Large intestine (tissue), 3 donors: ENCODE results near the gene GAP43. TPM values are rescaled to one million over a fixed set of nuclear protein-coding genes. Genes with fewer than 3 reads are reported as not detected.
A peak's percentile ranks its signal among the peaks of the same experiment; 100 is the strongest.

ENCODE experiments used
- DNase-seq, 2 donors: peaks; one replicate each; pipeline versions ENCODE4 v3.0.0 to v3.0.0-alpha.2; 2013
- H3K27ac ChIP-seq: one replicate; pipeline ENCODE4 v1.5.1; 2013; ENCODE audit warnings: low read length
- H3K27me3 ChIP-seq: 2 replicates; pipeline ENCODE4 v1.6.1; 2013; ENCODE audit warnings: low read length; ENCODE audit not compliant: control insufficient read depth, insufficient read depth
- H3K36me3 ChIP-seq: 2 replicates; pipeline ENCODE4 v1.6.1; 2013; ENCODE audit warnings: low read length; ENCODE audit not compliant: control insufficient read depth, insufficient read depth
- H3K4me1 ChIP-seq: one replicate; pipeline ENCODE4 v1.6.1; 2013; ENCODE audit warnings: low read length; ENCODE audit not compliant: control insufficient read depth, insufficient read depth
- H3K4me3 ChIP-seq: one replicate; pipeline ENCODE4 v1.5.1; 2013; ENCODE audit warnings: low read length
- H3K9me3 ChIP-seq: one replicate; pipeline ENCODE4 v1.6.1; 2013; ENCODE audit warnings: mild to moderate bottlenecking, low read depth, low read length, moderate library complexity; ENCODE audit not compliant: control insufficient read depth
- WGBS: methylation state at CpG from one replicate; pipeline ENCODE4 v1.1.5; 2013; ENCODE audit warnings: low lambda C conversion rate; ENCODE audit not compliant: insufficient coverage; 5-methylcytosine and 5-hydroxymethylcytosine counted together
- polyA plus RNA-seq: library from polyadenylated mRNA; unstranded; fragments of 120-200 nt; gene quantifications from one replicate; pipeline ENCODE4 v1.2.1, GENCODE V29; 2013

GAP43 gene
- polyA plus RNA-seq, 1 donor: 39.3 TPM

DNA sequence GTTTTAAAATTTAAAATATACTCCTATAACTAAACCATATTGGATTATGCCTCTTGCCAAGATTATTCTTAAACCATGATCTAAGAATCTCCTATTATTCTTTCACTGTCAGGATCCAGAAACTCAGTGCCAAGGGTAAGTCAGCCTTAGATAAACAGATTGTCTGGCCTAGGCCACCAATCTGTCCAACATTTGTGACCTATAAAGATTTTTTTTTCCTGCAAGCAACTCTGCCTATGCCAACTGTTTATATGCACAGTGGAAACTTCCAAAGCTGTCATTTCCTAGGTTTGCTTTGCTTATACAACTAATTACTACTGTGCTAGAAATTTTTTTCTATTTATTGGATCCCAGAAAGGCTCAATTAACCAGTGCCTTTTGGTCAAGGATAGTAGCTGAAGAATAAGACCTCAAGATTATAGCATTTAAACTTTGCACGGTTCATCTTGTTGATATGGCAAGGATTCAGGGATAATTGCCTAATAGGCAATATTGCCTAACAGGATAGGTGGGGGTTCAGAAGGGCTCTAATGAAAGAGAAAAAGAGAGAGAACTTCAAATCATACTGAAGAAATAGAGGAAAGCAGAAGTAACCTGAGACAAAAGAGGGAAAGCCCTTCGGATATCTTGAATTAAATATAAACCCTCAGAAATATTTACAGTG, 22.8 kb downstream of the GAP43 start:
- no peaks in the 10 kb centered on the region for H3K4me1 ChIP-seq
- 100% methylated on average over 1 of the region's 2 CpGs for WGBS
- no peak for DNase-seq
- no peak overlapping the region for H3K4me3 ChIP-seq
- H3K27ac ChIP-seq: no peak overlapping the region
- no peaks in the 10 kb centered on the region for H3K36me3 ChIP-seq
- no peaks in the 10 kb centered on the region for H3K27me3 ChIP-seq
- no peaks in the 10 kb centered on the region for H3K9me3 ChIP-seq

DNA sequence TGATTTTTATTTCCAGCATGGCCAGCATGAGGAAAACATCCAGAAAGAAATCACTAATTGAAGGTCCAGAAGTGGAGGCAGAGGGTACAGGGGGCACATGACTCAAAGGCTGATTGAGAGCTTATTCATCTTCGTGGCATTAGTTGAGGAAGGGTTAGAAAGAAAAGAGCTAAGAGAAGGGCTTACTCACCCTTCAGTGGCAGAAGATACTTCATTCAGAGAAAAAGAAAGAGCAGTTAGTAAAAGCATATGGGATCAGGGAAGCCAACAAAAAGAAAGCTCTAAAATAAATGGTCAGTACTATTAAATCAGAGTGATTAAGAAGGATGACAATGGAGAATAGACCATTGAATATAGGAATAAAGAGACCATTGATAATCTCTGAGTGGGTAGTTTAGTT, 25.2 kb downstream of the GAP43 start:
- no peak for DNase-seq
- H3K27me3 ChIP-seq: no peaks in the 10 kb centered on the region
- no peaks in the 10 kb centered on the region for H3K4me1 ChIP-seq
- no peak overlapping the region for H3K4me3 ChIP-seq
- no peaks in the 10 kb centered on the region for H3K9me3 ChIP-seq
- no peaks in the 10 kb centered on the region for H3K36me3 ChIP-seq
- H3K27ac ChIP-seq: no peak overlapping the region
- no CpG with 5 or more reads among the region's 1 CpG for WGBS

DNA sequence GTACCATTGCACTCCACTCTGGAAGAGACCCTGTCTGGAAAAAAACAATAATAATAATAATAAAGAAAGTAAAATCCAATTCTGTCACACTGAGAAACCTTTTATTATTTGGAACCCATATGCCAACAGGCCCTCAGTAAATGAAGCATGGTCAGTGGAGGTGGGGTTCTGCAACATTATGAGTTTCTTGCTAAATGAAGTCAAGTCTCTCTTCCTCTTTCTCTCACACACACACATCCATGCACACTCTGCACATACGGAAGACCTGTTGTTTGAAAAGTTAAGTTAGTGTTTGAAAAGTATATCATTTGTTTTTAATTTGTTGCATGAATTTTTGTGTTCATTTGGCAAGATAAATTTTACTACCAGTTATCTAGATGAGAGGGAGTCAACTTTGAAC, 27.8 kb downstream of the GAP43 start:
- no peaks in the 10 kb centered on the region for H3K27me3 ChIP-seq
- no CpG with 5 or more reads among the region's 1 CpG for WGBS
- H3K36me3 ChIP-seq: no peaks in the 10 kb centered on the region
- no peaks in the 10 kb centered on the region for H3K4me1 ChIP-seq
- H3K4me3 ChIP-seq: no peak overlapping the region
- no peak for DNase-seq
- H3K27ac ChIP-seq: no peak overlapping the region
- no peaks in the 10 kb centered on the region for H3K9me3 ChIP-seq

DNA sequence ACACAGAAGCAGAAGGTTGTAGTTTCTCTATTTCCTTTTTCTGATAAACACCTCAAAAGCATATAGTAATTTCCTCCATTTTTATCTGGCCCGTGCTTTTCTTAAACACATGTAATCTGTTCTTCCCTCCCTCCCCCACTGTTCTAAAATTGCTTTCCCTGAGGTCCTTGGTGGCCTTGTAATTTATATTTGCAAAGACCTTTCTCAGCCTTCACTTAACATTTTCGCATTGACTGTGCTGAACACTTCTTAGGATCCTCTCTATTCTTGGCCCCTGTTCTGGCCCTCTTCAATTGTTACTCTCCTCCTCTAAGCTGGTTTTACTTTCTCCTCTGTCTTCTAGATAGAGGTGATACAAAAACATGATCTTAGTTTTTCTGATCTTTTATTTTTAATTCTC, 28.3 kb downstream of the GAP43 start:
- no peak overlapping the region for H3K27ac ChIP-seq
- no peaks in the 10 kb centered on the region for H3K27me3 ChIP-seq
- H3K4me3 ChIP-seq: no peak overlapping the region
- WGBS: 78% methylated on average over 2 of the region's 2 CpGs
- H3K9me3 ChIP-seq: no peaks in the 10 kb centered on the region
- DNase-seq: no peak
- no peaks in the 10 kb centered on the region for H3K36me3 ChIP-seq
- H3K4me1 ChIP-seq: no peaks in the 10 kb centered on the region

DNA sequence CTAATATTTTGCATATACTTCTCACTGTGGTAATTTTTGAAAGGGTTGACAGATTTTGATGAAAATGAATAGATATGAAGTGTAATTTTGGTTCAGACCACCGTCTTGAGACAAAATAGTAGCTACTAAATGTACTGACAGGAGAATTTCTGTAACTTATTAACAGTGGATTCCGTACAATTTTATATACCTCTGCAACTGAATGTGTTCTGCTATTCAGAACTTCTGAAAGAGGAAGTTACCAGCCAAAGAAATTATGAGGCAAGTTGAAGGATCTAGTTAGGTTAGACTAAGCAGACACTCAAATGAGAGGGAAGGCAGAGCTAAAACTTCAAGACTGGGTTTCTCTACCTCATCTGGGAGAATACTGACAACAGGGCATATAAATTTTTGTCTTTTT, 29.4 kb downstream of the GAP43 start:
- Histone ChIP-seq H3K4me1 (peaks cover 2% of the 10 kb centered on the region), H3K27me3 (no peaks in the 10 kb centered on the region), H3K27ac (no peak overlapping the region), H3K9me3 (no peaks in the 10 kb centered on the region), H3K4me3 (no peak overlapping the region), H3K36me3 (no peaks in the 10 kb centered on the region)
- DNase-seq: no peak
- 100% methylated on average over 1 of the region's 2 CpGs for WGBS

DNA sequence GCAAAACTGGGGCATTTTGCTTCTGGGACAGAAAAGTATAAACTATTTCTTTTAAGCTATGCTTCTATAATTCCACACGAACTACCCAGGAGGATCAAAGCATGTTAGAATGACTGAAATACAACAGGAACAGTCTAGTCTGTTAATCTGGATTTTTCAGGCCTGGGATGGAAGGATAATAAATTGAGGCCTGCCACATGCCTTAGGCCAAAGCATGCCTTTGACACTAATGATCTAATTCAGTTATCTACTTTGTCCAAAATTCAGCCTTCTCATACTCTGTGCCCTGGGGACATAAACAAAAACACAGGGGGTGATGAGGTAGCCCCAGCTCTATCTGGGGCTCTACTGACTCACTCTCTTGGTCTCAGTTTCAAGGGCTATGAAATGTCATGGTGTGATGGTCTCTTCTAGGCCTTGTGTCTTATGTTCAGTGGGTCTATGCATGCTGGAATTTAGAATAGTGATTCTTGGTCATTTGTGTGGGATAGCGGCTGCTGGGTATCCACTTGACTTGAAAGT, 32.5 kb downstream of the GAP43 start:
- Histone ChIP-seq H3K9me3 (no peaks in the 10 kb centered on the region), H3K4me3 (no peak overlapping the region), H3K36me3 (no peaks in the 10 kb centered on the region), H3K4me1 (peaks cover 6% of the 10 kb centered on the region), H3K27ac (no peak overlapping the region), H3K27me3 (no peaks in the 10 kb centered on the region)
- no CpG with 5 or more reads among the region's 2 CpGs for WGBS
- no peak for DNase-seq

DNA sequence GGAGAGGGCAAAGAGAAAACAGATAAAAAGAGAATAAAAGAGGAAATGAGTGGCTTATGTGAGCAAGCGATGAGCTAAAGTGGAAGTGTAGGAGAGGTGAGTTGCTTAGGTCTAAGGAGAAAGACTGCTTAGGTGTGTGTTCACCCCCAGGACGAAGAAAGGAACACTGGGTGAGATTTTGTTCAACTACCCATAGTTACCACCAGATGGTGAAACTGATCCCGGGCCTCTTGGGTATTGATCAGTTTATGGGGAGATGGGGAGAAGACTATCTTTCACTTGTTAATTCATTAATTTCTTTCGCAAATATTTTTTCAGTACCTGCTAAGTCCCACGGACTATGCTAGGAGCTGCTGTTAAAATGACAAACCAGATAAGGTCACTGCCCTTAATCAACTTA, 33.9 kb downstream of the GAP43 start:
- H3K27ac ChIP-seq: no peak overlapping the region
- peaks cover 2% of the 10 kb centered on the region for H3K27me3 ChIP-seq
- no peak overlapping the region for H3K4me3 ChIP-seq
- H3K4me1 ChIP-seq: peaks cover 6% of the 10 kb centered on the region
- DNase-seq: no peak
- no peaks in the 10 kb centered on the region for H3K9me3 ChIP-seq
- H3K36me3 ChIP-seq: no peaks in the 10 kb centered on the region
- WGBS: 63% methylated on average over 3 of the region's 5 CpGs

DNA sequence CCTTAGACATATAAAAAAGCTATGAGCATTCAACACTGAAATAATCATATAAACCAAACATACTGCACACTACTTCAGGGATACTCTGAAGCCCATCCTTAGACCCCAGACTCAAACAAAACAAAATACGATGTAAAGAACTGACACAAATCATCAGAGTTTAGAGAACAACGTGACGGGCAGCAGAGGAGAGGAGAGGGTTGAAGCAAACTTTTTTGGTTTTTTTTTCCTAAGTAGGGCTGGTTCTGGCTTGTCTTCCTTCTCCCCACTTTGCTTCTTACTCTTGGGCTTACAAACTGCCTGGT, 34.7 kb downstream of the GAP43 start:
- no peaks in the 10 kb centered on the region for H3K9me3 ChIP-seq
- DNase-seq: no peak
- H3K27me3 ChIP-seq: peaks cover 2% of the 10 kb centered on the region
- peaks cover 6% of the 10 kb centered on the region for H3K4me1 ChIP-seq
- peak overlapping the region; percentile 72 for H3K27ac ChIP-seq
- H3K4me3 ChIP-seq: peak overlapping the region; percentile 67
- no peaks in the 10 kb centered on the region for H3K36me3 ChIP-seq
- 0% methylated on average over 1 of the region's 3 CpGs for WGBS

DNA sequence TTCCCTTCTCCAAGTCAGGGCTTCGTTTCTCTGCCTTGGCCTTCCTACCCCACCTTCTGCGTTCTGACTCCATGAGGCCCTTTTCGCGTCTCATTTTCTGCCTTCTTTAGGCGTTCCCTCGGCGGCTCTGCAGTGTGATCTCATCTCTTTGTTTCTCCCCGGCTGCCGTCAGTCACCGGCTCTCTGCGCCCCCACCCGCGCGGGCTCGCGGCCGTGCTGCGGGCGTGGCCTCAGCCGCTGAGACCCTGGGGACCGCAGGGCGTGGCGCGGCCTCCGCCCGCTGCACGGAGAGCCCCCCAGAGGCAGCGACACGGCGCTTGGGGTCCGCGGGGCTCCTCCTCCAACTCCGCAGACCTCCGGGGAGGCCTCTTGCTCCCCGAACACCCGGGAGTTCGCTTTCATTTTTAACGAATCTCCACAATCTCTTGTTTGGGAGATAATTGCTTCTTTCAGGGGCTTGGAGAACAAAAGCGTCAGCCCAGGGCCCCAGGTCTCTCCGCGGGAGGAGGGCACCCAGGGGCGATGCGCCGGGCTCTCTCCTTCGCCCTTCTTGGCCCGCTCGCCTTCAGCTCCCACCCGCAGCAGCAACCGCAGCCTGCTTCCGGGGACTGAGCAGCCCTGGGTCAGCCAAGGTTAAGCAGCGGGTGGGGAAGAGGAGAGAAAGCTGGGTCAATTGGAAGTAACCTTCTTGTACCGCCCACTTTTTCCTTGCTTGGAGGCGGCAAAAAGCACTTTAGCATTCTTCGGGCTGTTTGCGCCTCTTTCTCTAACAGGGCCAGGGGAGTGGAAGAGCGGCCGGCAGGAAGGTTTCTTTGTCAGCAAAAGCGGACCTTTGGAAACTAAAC, 35.2 kb downstream of the GAP43 start:
- Histone ChIP-seq H3K36me3 (no peaks in the 10 kb centered on the region), H3K9me3 (no peaks in the 10 kb centered on the region), H3K4me1 (peaks cover 6% of the 10 kb centered on the region), H3K27ac (peak overlapping the region; percentile 72), H3K4me3 (peak overlapping the region; percentile 67), H3K27me3 (peaks cover 5% of the 10 kb centered on the region)
- DNase-seq: peak; percentile 58 to 75
- no CpG with 5 or more reads among the region's 58 CpGs for WGBS

DNA sequence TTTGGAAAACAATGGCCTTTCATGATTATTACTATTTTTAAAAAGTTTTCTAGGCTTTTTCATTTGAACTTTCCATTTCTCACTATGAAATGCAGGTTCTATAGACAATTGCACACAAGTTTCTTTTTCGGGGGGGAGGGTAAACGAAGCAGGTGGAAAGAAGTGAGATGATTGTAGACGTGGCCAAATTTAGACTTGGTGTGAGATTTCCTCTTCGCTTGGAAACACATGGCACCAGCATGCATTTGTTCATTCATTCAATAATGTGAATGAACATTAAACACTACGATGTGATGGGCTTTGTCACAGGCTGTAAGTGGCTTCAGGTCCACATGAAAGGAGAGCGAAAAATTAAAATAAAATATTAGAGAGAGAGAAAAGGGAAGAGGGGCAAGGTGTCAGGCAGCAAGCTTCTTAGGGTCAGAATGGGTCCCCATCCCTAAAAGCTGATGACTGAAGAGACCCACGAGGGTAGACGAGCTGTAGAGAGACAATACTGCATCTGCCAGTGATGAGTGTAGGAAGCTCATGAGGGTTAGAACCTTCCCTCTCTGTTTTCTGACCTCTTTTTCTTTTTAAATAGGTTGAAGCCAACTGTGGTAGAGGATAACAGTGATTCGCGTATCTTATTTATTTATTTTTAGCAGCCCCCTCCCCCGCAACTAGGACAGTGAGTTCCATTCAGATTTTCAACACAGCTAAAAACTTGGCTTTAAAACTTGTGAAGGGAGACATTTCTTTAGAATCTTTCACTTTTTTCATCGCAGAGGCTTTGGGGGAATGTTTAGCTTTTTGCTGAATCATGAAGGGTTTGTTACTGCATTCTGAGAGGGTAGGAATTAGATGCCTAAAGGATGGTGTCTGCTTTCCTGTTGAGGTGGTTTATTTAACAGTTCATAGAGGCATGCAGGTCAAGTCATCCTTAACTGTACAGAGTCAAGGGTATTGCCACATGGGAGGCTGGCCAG, 36.2 kb downstream of the GAP43 start:
- Histone ChIP-seq H3K9me3 (no peaks in the 10 kb centered on the region), H3K4me3 (peak overlapping the region; percentile 67), H3K27ac (peak overlapping the region; percentile 72), H3K27me3 (peaks cover 6% of the 10 kb centered on the region), H3K4me1 (peaks cover 6% of the 10 kb centered on the region), H3K36me3 (no peaks in the 10 kb centered on the region)
- 90% methylated on average over 5 of the region's 12 CpGs for WGBS
- no peak for DNase-seq
